Activated T-helper 2 cell treated with anti-CD3 and anti-CD28 coated beads, Interferon-gamma antibody, Interleukin-2, Interleukin-4, amounts not matched to agents 10 μg/mL and 5 μg/mL and 100 μg/mL, durations not matched to agents 14 hours and 24 hours and 36 hours (primary cell): ENCODE data around the gene SNX3. TPM values are rescaled to one million over a fixed set of nuclear protein-coding genes. Genes with fewer than 3 reads are reported as not detected.
"Not testable (repeated sequence)": the region's sequence is repeated elsewhere in the genome, so short reads cannot be mapped to it uniquely, and the experiment has no call there.

Source experiments
- DNase-seq: peaks from one replicate; pipeline ENCODE4 v3.0.0; 2021; ENCODE audit warnings: low spot score
- H3K27ac Mint-ChIP-seq: one replicate; pipeline ENCODE4 v1.8.0; 2021; ENCODE audit warnings: mixed read lengths
- H3K27me3 Mint-ChIP-seq: one replicate; pipeline ENCODE4 v1.8.0; 2021; ENCODE audit warnings: low read depth, mixed read lengths
- H3K36me3 Mint-ChIP-seq: one replicate; pipeline ENCODE4 v1.8.0; 2021; ENCODE audit warnings: low read depth, mixed read lengths
- H3K4me1 Mint-ChIP-seq: one replicate; pipeline ENCODE4 v1.8.0; 2021; ENCODE audit warnings: low read depth, mixed read lengths
- H3K4me3 Mint-ChIP-seq: one replicate; pipeline ENCODE4 v1.8.0; 2021; ENCODE audit warnings: low read depth, mild to moderate bottlenecking, moderate library complexity, mixed read lengths
- H3K9me3 Mint-ChIP-seq: one replicate; pipeline ENCODE4 v1.8.0; 2021; ENCODE audit warnings: mixed read lengths
- intact Hi-C: fragments of 100-400 bp; cut with micrococcal nuclease; formaldehyde crosslinking; loops from one replicate; pipeline ENCODE4 v1.15.1; 2023
- total RNA-seq: library from RNA; stranded (reverse); gene quantifications from 2 replicates; pipeline ENCODE4 v1.2.3, GENCODE V29; 2022

The SNX3 gene
- total RNA-seq, 1 donor from 2014 or later, result 73.9 TPM

DNA sequence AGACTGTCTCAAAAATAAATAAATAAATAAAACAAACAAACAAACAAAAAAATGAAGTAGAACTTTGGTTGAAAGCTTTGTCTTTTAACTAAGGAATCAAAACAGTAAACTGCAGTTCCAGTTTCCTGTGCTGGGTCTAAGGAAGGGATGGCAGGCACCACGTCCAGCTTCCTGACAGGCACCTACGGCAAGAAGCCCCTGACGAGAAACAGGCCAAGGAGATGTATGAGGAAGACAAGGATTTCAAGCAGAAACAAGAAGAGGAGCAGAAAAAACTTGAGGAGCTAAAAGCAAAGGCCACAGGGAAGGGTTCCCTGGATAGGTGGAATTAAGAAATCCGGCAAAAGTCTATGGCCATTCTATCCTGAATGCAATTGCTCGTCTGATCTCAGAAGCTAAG is 8.8 kb downstream of the SNX3 start:
- H3K36me3 Mint-ChIP-seq, result peaks cover 31% of the 10 kb centered on the region
- H3K4me3 Mint-ChIP-seq, result no peak overlapping the region
- peaks cover 26% of the 10 kb centered on the region for H3K4me1 Mint-ChIP-seq
- H3K27ac Mint-ChIP-seq, result no peak overlapping the region
- H3K27me3 Mint-ChIP-seq, result no peaks in the 10 kb centered on the region
- intact Hi-C loops, result no loop called here
- DNase-seq, result no peak
- no peaks in the 10 kb centered on the region for H3K9me3 Mint-ChIP-seq

DNA sequence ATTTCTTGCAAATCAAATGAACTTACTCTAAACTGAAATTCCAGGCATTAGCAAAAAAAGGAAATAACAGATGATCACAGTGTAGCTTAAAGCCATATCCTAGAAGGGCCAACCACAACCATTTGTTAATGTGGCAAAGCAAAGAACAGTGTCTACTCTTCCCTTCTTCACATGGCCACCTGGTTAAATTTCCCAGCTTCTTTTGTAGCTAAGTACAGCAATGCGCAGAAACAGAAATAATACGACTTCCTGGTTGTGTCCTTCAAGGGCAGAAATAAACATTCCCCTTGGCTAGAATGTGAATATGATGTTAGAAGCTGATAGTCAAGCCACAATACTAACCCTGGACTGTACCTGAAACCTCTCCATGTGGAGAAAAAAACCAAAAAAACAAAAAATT is 9.6 kb downstream of the SNX3 start:
- H3K27me3 Mint-ChIP-seq, result no peaks in the 10 kb centered on the region
- peaks cover 22% of the 10 kb centered on the region for H3K4me1 Mint-ChIP-seq
- H3K27ac Mint-ChIP-seq, result no peak overlapping the region
- no peaks in the 10 kb centered on the region for H3K9me3 Mint-ChIP-seq
- intact Hi-C loops, result no loop called here
- peaks cover 32% of the 10 kb centered on the region for H3K36me3 Mint-ChIP-seq
- H3K4me3 Mint-ChIP-seq, result no peak overlapping the region
- DNase-seq, result no peak

GRCh38 chr6:108250240-108250866 is 10.5 kb downstream of the SNX3 start:
- no peak for DNase-seq
- Mint-ChIP-seq H3K27ac (no peak overlapping the region), H3K4me1 (peaks cover 22% of the 10 kb centered on the region), H3K36me3 (peaks cover 39% of the 10 kb centered on the region), H3K4me3 (no peak overlapping the region), H3K27me3 (no peaks in the 10 kb centered on the region), H3K9me3 (peaks cover 5% of the 10 kb centered on the region)
- intact Hi-C loops, result no loop called here

DNA sequence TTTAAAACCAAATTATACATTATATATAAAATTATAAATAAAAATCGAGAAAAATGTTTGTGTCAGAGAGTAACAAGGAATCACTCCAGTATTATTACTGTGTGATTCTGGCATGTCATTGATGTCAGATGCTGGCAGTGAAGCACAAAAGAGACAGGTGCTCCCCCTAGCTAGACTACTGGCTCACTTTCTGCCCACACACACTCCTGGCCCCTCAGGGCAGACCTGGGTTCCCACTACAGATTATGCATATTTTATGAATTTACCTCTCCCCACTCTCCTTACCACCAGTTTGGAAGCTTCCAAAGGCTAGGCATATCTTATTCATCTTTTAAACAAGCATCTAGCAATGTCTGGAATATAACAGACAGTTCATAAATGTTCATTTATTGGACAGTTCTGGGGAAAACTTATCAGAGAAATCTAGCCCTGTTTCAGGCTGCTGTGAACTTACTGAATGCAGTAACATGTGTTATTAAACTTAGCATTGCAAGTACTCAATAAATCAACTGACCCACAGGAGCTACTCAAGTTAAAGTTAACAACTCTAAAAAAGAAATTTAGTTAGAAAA is 12.8 kb downstream of the SNX3 start:
- no peak for DNase-seq
- Mint-ChIP-seq H3K4me1 (peaks cover 16% of the 10 kb centered on the region), H3K27me3 (no peaks in the 10 kb centered on the region), H3K27ac (no peak overlapping the region), H3K9me3 (peaks cover 5% of the 10 kb centered on the region), H3K4me3 (no peak overlapping the region), H3K36me3 (peaks cover 50% of the 10 kb centered on the region)
- intact Hi-C loops, result no loop called here

GRCh38 chr6:108245095-108245494 is 15.7 kb downstream of the SNX3 start:
- H3K4me1 Mint-ChIP-seq, H3K27ac Mint-ChIP-seq, H3K27me3 Mint-ChIP-seq, intact Hi-C loops, DNase-seq, H3K4me3 Mint-ChIP-seq: not testable (repeated sequence)
- peaks cover 15% of the 10 kb centered on the region for H3K9me3 Mint-ChIP-seq
- peaks cover 61% of the 10 kb centered on the region for H3K36me3 Mint-ChIP-seq

DNA sequence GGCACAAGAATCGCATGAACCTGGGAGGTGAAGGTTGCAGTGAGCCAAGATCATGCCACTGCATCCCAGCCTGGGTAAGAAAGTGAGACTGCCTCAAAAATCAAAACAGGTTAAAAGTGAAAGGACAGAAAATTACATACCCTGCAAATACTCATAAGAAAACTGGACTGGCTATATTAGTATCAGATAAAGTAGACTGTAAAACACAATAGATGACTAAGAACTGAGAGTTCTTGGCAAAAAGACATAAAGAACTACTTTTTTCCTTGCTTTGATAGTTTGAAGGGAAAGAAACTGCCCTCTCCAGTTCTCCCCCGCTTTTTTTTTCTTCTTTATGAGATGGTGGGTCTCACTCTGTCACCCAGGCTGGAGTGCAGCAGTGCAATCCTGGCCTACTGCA is 17.0 kb downstream of the SNX3 start:
- intact Hi-C loops, result no loop called here
- Mint-ChIP-seq H3K4me3 (no peak overlapping the region), H3K27me3 (no peaks in the 10 kb centered on the region), H3K4me1 (peaks cover 9% of the 10 kb centered on the region), H3K9me3 (peaks cover 15% of the 10 kb centered on the region), H3K36me3 (peaks cover 71% of the 10 kb centered on the region), H3K27ac (no peak overlapping the region)
- no peak for DNase-seq

DNA sequence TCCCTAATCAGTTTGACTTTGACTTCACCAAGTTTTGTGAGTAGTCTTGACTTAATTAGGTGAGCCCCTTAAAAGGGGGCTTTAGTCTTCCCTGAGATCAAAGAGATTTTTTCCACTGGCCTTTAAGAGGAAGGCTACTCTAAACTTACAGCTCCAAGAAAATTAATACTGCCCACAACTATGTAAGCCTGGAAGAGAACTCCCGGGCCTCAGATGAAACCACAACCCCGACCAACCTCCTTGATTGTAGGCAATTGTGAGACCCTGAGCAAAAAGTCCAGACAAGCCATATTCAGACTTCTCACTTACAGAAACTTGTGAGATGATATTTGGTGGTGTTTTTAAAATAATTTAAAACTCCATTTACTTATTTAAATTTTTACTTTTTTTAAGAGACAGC is 18.1 kb downstream of the SNX3 start:
- H3K27ac Mint-ChIP-seq, result no peak overlapping the region
- H3K4me1 Mint-ChIP-seq, result peaks cover 3% of the 10 kb centered on the region
- H3K27me3 Mint-ChIP-seq, result no peaks in the 10 kb centered on the region
- no peak for DNase-seq
- H3K36me3 Mint-ChIP-seq, result peaks cover 73% of the 10 kb centered on the region
- intact Hi-C loops, result no loop called here
- H3K4me3 Mint-ChIP-seq, result no peak overlapping the region
- peaks cover 15% of the 10 kb centered on the region for H3K9me3 Mint-ChIP-seq

DNA sequence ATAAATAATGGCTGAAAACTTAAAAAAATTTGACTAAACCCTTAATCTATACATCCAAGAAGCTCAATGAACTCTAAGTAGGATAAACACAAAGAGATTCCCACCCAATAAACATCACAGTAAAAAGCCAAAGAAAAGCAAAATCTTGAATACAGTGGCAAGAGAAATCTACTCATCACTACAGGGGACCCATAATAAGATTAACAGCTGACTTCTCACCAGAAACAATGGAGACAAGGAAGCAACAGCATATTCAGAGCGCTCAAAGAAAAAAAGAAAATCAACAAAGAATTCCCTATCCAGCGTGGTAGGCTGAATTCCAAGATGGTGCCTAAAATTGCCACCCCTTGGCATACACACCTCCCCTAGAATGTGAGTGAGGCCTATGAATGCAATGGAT is 18.6 kb downstream of the SNX3 start:
- Mint-ChIP-seq H3K27ac (no peak overlapping the region), H3K9me3 (peaks cover 15% of the 10 kb centered on the region), H3K4me1 (peaks cover 1% of the 10 kb centered on the region), H3K36me3 (peaks cover 69% of the 10 kb centered on the region), H3K4me3 (no peak overlapping the region), H3K27me3 (no peaks in the 10 kb centered on the region)
- intact Hi-C loops, result no loop called here
- DNase-seq, result no peak

DNA sequence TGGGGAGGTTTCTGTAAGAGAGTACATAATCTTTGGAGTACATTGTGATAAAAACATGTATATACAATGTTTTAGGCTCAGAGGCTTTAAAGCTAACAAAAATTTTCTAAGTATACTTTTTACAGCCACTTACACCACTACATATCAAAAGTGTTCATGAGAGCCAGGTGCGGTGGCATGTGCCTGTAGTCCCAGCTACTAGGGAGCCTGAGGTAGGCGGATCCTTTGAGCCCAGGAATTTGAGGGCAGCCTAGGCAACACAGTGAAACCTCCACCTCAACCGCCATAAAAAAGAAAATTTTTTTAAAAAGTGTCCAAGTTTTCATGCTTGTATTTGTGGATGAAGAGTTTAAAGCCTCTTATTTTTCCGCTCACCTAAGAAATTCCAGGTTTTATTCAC is 22.5 kb downstream of the SNX3 start:
- no peak for DNase-seq
- no peaks in the 10 kb centered on the region for H3K27me3 Mint-ChIP-seq
- peaks cover 3% of the 10 kb centered on the region for H3K4me1 Mint-ChIP-seq
- intact Hi-C loops, result no loop called here
- no peak overlapping the region for H3K4me3 Mint-ChIP-seq
- peaks cover 49% of the 10 kb centered on the region for H3K36me3 Mint-ChIP-seq
- peaks cover 10% of the 10 kb centered on the region for H3K9me3 Mint-ChIP-seq
- no peak overlapping the region for H3K27ac Mint-ChIP-seq

- Mint-ChIP-seq H3K36me3 (peaks cover 36% of the 10 kb centered on the region), H3K4me1 (peaks cover 3% of the 10 kb centered on the region), H3K27me3 (no peaks in the 10 kb centered on the region), H3K9me3 (peaks cover under 1% of the 10 kb centered on the region), H3K4me3 (no peak overlapping the region), H3K27ac (no peak overlapping the region)
- DNase-seq, result no peak
- intact Hi-C loops, result no loop called here
These were observed 24.0 kb downstream of the SNX3 start for GRCh38 chr6:108236791-108237190.

GRCh38 chr6:108235127-108235526 is 25.7 kb downstream of the SNX3 start:
- Mint-ChIP-seq H3K4me1 (peaks cover 3% of the 10 kb centered on the region), H3K27me3 (no peaks in the 10 kb centered on the region), H3K4me3 (no peak overlapping the region), H3K9me3 (no peaks in the 10 kb centered on the region), H3K36me3 (peaks cover 26% of the 10 kb centered on the region), H3K27ac (no peak overlapping the region)
- intact Hi-C loops, result no loop called here
- DNase-seq, result no peak

DNA sequence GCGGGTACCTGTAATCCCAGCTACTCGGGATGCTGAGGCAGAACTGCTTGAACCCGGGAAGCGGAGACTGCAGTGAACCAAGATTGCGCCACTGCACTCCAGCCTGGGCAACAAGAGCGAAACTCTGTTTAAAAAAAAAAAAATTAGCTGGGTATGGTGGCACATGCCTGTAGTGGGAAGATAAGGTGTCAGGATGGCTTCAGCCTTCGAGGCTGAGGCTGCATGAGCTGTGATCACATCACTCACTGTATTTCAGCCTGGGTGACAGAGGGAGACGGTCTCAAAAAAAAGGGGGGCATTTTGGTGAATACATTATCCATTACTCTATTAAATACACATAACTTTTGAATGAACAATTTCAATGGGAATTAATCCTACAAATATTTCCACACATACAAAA is 32.4 kb downstream of the SNX3 start:
- Mint-ChIP-seq H3K36me3 (peaks cover 2% of the 10 kb centered on the region), H3K27me3 (no peaks in the 10 kb centered on the region), H3K27ac (no peak overlapping the region), H3K4me1 (peaks cover 4% of the 10 kb centered on the region), H3K4me3 (no peak overlapping the region), H3K9me3 (no peaks in the 10 kb centered on the region)
- DNase-seq, result no peak
- intact Hi-C loops, result no loop called here

- DNase-seq, result no peak
- H3K4me1 Mint-ChIP-seq, result peaks cover 11% of the 10 kb centered on the region
- intact Hi-C loops, result no loop called here
- no peak overlapping the region for H3K27ac Mint-ChIP-seq
- no peak overlapping the region for H3K4me3 Mint-ChIP-seq
- peaks cover 9% of the 10 kb centered on the region for H3K36me3 Mint-ChIP-seq
- no peaks in the 10 kb centered on the region for H3K27me3 Mint-ChIP-seq
- no peaks in the 10 kb centered on the region for H3K9me3 Mint-ChIP-seq
These were observed 33.5 kb downstream of the SNX3 start for GRCh38 chr6:108227290-108227689.

GRCh38 chr6:108222504-108222903 is 38.3 kb downstream of the SNX3 start:
- H3K4me3 Mint-ChIP-seq, result no peak overlapping the region
- no peaks in the 10 kb centered on the region for H3K27me3 Mint-ChIP-seq
- H3K4me1 Mint-ChIP-seq, result peaks cover 11% of the 10 kb centered on the region
- peaks cover 38% of the 10 kb centered on the region for H3K36me3 Mint-ChIP-seq
- peak overlapping the region; percentile 76 for H3K27ac Mint-ChIP-seq
- intact Hi-C loops, result no loop called here
- H3K9me3 Mint-ChIP-seq, result no peaks in the 10 kb centered on the region
- no peak for DNase-seq
